Smooth muscle cell (in vitro differentiated cells): ENCODE measurements around the gene PRODH. TPM values are rescaled to one million over a fixed set of nuclear protein-coding genes. Genes with fewer than 3 reads are reported as not detected.
"Not testable (repeated sequence)": the region's sequence is repeated elsewhere in the genome, so short reads cannot be mapped to it uniquely, and the experiment has no call there.

Experiments
- DNase-seq: peaks from one replicate; lab custom pipeline; 2025; ENCODE audit not compliant: unreplicated experiment; lab: John Stamatoyannopoulos, UW
- H2AFZ ChIP-seq: fragments of 200-600 bp; sonication (generic); 2 replicates; pipeline ENCODE4 v1.6.0; 2016; ENCODE audit warnings: antibody characterized with exemption, low read depth, mild to moderate bottlenecking
- H3F3A ChIP-seq: fragments of 200-600 bp; sonication (generic); 2 replicates; pipeline ENCODE4 v1.6.0; 2017; ENCODE audit warnings: antibody characterized with exemption, low read depth
- H3K27ac ChIP-seq: fragments of 200-600 bp; sonication (generic); 2 replicates; pipeline ENCODE4 v1.5.1; 2016; ENCODE audit warnings: low read depth, mild to moderate bottlenecking
- H3K27me3 ChIP-seq: fragments of 200-600 bp; sonication (generic); 2 replicates; pipeline ENCODE4 v1.6.1; 2016; ENCODE audit warnings: low read depth, mild to moderate bottlenecking
- H3K36me3 ChIP-seq: fragments of 200-600 bp; sonication (generic); 2 replicates; pipeline ENCODE4 v1.5.1; 2016; ENCODE audit warnings: low read depth
- H3K4me1 ChIP-seq: fragments of 200-600 bp; sonication (generic); 2 replicates; pipeline ENCODE4 v1.5.1; 2016; ENCODE audit warnings: low read depth
- H3K4me2 ChIP-seq: fragments of 200-600 bp; sonication (generic); 2 replicates; pipeline ENCODE4 v1.6.0; 2016; ENCODE audit warnings: mild to moderate bottlenecking
- H3K4me3 ChIP-seq: fragments of 200-600 bp; sonication (generic); 2 replicates; pipeline ENCODE4 v1.5.1; 2016; ENCODE audit warnings: mild to moderate bottlenecking
- H3K79me2 ChIP-seq: fragments of 200-600 bp; sonication (generic); 2 replicates; pipeline ENCODE4 v1.6.0; 2016; ENCODE audit warnings: low read depth, mild to moderate bottlenecking
- H3K9ac ChIP-seq: fragments of 200-600 bp; sonication (generic); 2 replicates; pipeline ENCODE4 v1.6.0; 2016; ENCODE audit warnings: low read depth
- H3K9me3 ChIP-seq: fragments of 200-600 bp; sonication (generic); replicated peaks from 2 replicates; pipeline ENCODE4 v1.5.1; 2016; ENCODE audit warnings: low read depth
- H4K20me1 ChIP-seq: fragments of 200-600 bp; sonication (generic); 2 replicates; pipeline ENCODE4 v1.6.0; 2016; ENCODE audit warnings: low read depth
- WGBS: methylation state at CpG from one replicate; pipeline ENCODE4 v1.1.7; 2016; ENCODE audit warnings: low lambda C conversion rate; 5-methylcytosine and 5-hydroxymethylcytosine counted together
- polyA plus RNA-seq: library from polyadenylated mRNA; unstranded; fragments of >200 nt; fragmentation: Nextera tagmentation; extraction: Ambion mirVana; gene quantifications from 2 replicates; pipeline ENCODE4 v1.2.1, GENCODE V29; 2016
- total RNA-seq: library from RNA; depleted of rRNA; stranded (reverse); fragments of >200 nt; gene quantifications from 2 replicates; pipeline ENCODE4 v1.2.3, GENCODE V29; 2014
- TF ChIP-seq, protein P1 (sequence below): fragments of 200-600 bp; sonication (generic); IDR thresholded peaks from 2 replicates; pipeline ENCODE4 v1.5.1; 2017; ENCODE audit warnings: borderline replicate concordance, mild to moderate bottlenecking, antibody characterized with exemption; ENCODE audit not compliant: insufficient read depth, poor library complexity, severe bottlenecking

PRODH gene
- total and polyA plus RNA-seq, 2 experiments from 2014 or later = 0.18 TPM; not detected in 1

GRCh38 chr22:18925368-18926064, 10.6 kb downstream of the PRODH start:
- no peak overlapping the region for H3K27ac ChIP-seq
- no peak overlapping the region for H3K4me2 ChIP-seq
- no peak overlapping the region for H2AFZ ChIP-seq
- no peaks in the 10 kb centered on the region for H3K4me1 ChIP-seq
- no peak overlapping the region for H3K9ac ChIP-seq
- no peaks in the 10 kb centered on the region for H3K79me2 ChIP-seq
- H3K9me3 ChIP-seq = no peaks in the 10 kb centered on the region
- no peak for DNase-seq
- H3K4me3 ChIP-seq = no peak overlapping the region
- no peaks in the 10 kb centered on the region for H4K20me1 ChIP-seq
- no peaks in the 10 kb centered on the region for H3K27me3 ChIP-seq
- WGBS = no CpG with 5 or more reads among the region's 20 CpGs
- TF ChIP-seq, protein P1, sequence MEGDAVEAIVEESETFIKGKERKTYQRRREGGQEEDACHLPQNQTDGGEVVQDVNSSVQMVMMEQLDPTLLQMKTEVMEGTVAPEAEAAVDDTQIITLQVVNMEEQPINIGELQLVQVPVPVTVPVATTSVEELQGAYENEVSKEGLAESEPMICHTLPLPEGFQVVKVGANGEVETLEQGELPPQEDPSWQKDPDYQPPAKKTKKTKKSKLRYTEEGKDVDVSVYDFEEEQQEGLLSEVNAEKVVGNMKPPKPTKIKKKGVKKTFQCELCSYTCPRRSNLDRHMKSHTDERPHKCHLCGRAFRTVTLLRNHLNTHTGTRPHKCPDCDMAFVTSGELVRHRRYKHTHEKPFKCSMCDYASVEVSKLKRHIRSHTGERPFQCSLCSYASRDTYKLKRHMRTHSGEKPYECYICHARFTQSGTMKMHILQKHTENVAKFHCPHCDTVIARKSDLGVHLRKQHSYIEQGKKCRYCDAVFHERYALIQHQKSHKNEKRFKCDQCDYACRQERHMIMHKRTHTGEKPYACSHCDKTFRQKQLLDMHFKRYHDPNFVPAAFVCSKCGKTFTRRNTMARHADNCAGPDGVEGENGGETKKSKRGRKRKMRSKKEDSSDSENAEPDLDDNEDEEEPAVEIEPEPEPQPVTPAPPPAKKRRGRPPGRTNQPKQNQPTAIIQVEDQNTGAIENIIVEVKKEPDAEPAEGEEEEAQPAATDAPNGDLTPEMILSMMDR = no peak
- no peaks in the 10 kb centered on the region for H3F3A ChIP-seq
- no peaks in the 10 kb centered on the region for H3K36me3 ChIP-seq

GRCh38 chr22:18920257-18920902, 15.7 kb downstream of the PRODH start:
- not testable (repeated sequence) for H2AFZ ChIP-seq, H3K4me3 ChIP-seq, H3K36me3 ChIP-seq, H3K9ac ChIP-seq, H3K27ac ChIP-seq, H4K20me1 ChIP-seq, H3K4me1 ChIP-seq, DNase-seq, H3K79me2 ChIP-seq, H3F3A ChIP-seq, H3K9me3 ChIP-seq, H3K27me3 ChIP-seq, H3K4me2 ChIP-seq
- WGBS = no CpG with 5 or more reads among the region's 12 CpGs

- not testable (repeated sequence) for DNase-seq, H3K4me2 ChIP-seq, H3K27ac ChIP-seq, H3K4me1 ChIP-seq, H2AFZ ChIP-seq, H3K4me3 ChIP-seq, H3K79me2 ChIP-seq, H3K9me3 ChIP-seq, H3K36me3 ChIP-seq, H3K27me3 ChIP-seq, H3F3A ChIP-seq, H3K9ac ChIP-seq, H4K20me1 ChIP-seq
- 100% methylated on average over 1 of the region's 3 CpGs for WGBS
Measured at GRCh38 chr22:18917818-18918217, 18.3 kb downstream of the PRODH start.

- not testable (repeated sequence) for H3K27ac ChIP-seq, H2AFZ ChIP-seq, H4K20me1 ChIP-seq, DNase-seq, H3K79me2 ChIP-seq, H3K36me3 ChIP-seq, H3K9ac ChIP-seq, H3K4me1 ChIP-seq, H3F3A ChIP-seq, H3K4me2 ChIP-seq, H3K27me3 ChIP-seq, H3K4me3 ChIP-seq, H3K9me3 ChIP-seq
- no CpG with 5 or more reads among the region's 9 CpGs for WGBS
Measured at GRCh38 chr22:18915550-18915949, 20.5 kb downstream of the PRODH start.

DNA sequence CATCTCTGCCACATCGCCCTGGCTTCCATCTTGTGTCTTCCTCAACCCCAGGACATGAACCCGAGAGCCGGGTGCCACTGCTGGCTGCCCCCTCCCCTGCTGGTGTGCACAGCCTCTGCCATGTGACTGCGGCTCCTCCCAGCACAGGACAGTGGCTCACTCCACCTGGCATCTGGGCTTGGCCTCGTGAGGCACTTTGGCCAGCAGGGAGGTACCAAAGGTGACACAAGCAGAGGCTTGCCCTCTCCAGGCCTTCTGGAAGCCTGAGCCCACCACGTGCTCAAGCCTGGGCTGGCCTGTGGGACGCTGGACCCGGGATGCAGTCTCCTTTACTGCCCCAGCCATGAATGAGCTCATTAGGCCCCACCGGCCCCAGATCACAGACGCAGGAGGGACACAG, 21.5 kb downstream of the PRODH start:
- not testable (repeated sequence) for H3K36me3 ChIP-seq, H3K4me3 ChIP-seq, H3K27me3 ChIP-seq, H3K27ac ChIP-seq, H4K20me1 ChIP-seq, H2AFZ ChIP-seq, H3F3A ChIP-seq, H3K4me2 ChIP-seq, H3K9ac ChIP-seq, H3K79me2 ChIP-seq, DNase-seq, H3K4me1 ChIP-seq, H3K9me3 ChIP-seq
- no CpG with 5 or more reads among the region's 10 CpGs for WGBS

DNA sequence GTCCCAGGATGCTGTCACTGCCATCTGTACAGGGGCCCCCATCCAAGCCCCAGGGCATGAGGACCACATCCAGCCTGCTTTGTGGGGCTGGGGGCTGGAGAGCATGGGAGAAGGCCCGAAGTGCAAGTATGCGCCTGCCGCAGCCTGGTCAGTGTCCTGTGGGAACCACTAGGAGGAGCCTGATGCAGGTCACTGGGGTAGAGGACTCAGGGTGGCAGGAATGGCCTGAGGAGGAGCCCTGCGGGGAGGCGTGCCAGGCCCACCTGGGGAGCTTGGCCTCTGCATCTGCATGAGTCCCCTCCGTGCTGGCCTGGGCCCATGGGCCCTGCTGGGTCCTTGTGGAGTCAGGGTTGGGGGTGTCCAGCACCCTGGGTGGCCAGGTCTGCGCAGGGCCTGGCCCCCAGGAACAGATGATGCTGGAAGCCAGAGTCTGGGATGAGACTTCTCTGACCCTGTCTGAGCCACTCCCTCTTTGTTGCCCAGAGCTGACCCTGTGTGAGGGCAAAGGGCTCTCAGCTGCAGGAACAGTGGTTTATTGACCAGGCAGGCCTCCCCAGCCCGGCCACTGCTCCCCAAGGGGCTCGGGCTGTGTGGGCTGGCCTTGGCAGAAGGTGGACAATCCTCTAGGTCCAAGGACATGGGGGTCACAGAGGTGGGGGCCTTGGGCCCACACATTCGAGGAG, 23.7 kb downstream of the PRODH start:
- H3K27ac ChIP-seq, H4K20me1 ChIP-seq, H3K4me3 ChIP-seq, H3K79me2 ChIP-seq, H3K4me2 ChIP-seq, H3K27me3 ChIP-seq, H3K36me3 ChIP-seq, H3K4me1 ChIP-seq, H3K9ac ChIP-seq, H2AFZ ChIP-seq, H3K9me3 ChIP-seq, H3F3A ChIP-seq, DNase-seq: not testable (repeated sequence)
- no CpG with 5 or more reads among the region's 10 CpGs for WGBS

GRCh38 chr22:18911535-18911934, 24.6 kb downstream of the PRODH start:
- not testable (repeated sequence) for H3K9ac ChIP-seq, H3K79me2 ChIP-seq, H3K36me3 ChIP-seq, H3K4me3 ChIP-seq, H2AFZ ChIP-seq, H3K27ac ChIP-seq, H3K4me1 ChIP-seq, H3K4me2 ChIP-seq, H3K27me3 ChIP-seq, H3K9me3 ChIP-seq, H3F3A ChIP-seq, DNase-seq, H4K20me1 ChIP-seq
- WGBS = no CpG with 5 or more reads among the region's 2 CpGs
